Esophagus muscularis mucosa (tissue), 4 donors: ENCODE data around the gene IL17REL. TPM values are rescaled to one million over a fixed set of nuclear protein-coding genes. Genes with fewer than 3 reads are reported as not detected.

Experiments
- DNase-seq: peaks from one replicate; pipeline ENCODE4 v3.0.0-alpha.2; 2017; ENCODE audit errors: extremely low spot score
- H3K27ac ChIP-seq, 4 donors: fragments of 200-600 bp; sonication (generic); replicated peaks in 1 of 4; 1 replicate in 3 of 4; 2 replicates in 1 of 4; pipeline ENCODE4 v1.5.1; 2016 to 2019; ENCODE audit warnings: mild to moderate bottlenecking in 1 of 4
- H3K27me3 ChIP-seq, 4 donors: fragments of 200-600 bp; sonication (generic); one replicate each; pipeline versions ENCODE4 v1.5.1 to v1.6.0; 2016 to 2019
- H3K36me3 ChIP-seq, 4 donors: fragments of 200-600 bp; sonication (generic); one replicate each; pipeline ENCODE4 v1.5.1; 2016 to 2019
- H3K4me1 ChIP-seq, 4 donors: fragments of 200-600 bp; sonication (generic); one replicate each; pipeline ENCODE4 v1.5.1; 2016 to 2019
- H3K4me3 ChIP-seq, 4 donors: fragments of 200-600 bp; sonication (generic); 1 replicate in 2 of 4; 2 replicates in 2 of 4; pipeline ENCODE4 v1.5.1; 2016 to 2019; ENCODE audit warnings: mild to moderate bottlenecking in 4 of 4, moderate library complexity in 1 of 4
- H3K9me3 ChIP-seq, 4 donors: fragments of 200-600 bp; sonication (generic); 1 replicate in 3 of 4; 2 replicates in 1 of 4; pipeline ENCODE4 v1.5.1; 2016 to 2019
- CTCF ChIP-seq, 3 experiments: fragments of 200-600 bp in 2 of 3; fragments of 450-650 bp in 1 of 3; sonication (generic) in 2 of 3; IDR thresholded peaks; one replicate each; pipeline ENCODE4 v1.5.1; 2017 to 2019; ENCODE audit warnings: antibody characterized with exemption in 3 of 3, mild to moderate bottlenecking in 2 of 3, moderate library complexity in 1 of 3
- EP300 ChIP-seq: sonication (generic); formaldehyde crosslinking; IDR thresholded peaks from one replicate; pipeline ENCODE4 v1.6.1; 2017; ENCODE audit warnings: antibody characterized with exemption
- POLR2A ChIP-seq: fragments of 450-650 bp; IDR thresholded peaks from one replicate; pipeline ENCODE4 v1.6.1; 2017; ENCODE audit warnings: antibody characterized with exemption, moderate library complexity, mild to moderate bottlenecking, low read depth
- POLR2AphosphoS5 ChIP-seq, 2 donors: sonication (generic); formaldehyde crosslinking; IDR thresholded peaks; one replicate each; pipeline ENCODE4 v1.6.1; 2017; ENCODE audit warnings: antibody characterized with exemption in 2 of 2
- WGBS: methylation state at CpG from one replicate; pipeline ENCODE4 v1.1.5; 2018; 5-methylcytosine and 5-hydroxymethylcytosine counted together
- intact Hi-C: fragments of 100-400 bp; cut with DNase I; formaldehyde crosslinking; loops from one replicate; pipeline ENCODE4 v1.15.1; 2023
- total RNA-seq, 4 donors: library from RNA; depleted of rRNA; stranded (reverse); fragments of >200 nt; gene quantifications; one replicate each; pipeline versions ENCODE4 v1.1.0 to v1.2.1, GENCODE V29; 2016

IL17REL gene
- total RNA-seq, 4 donors from 2014 or later: not detected

- no peaks in the 10 kb centered on the region for H3K36me3 ChIP-seq
- intact Hi-C loops: no loop called here
- peaks cover 0 to 6% (median 0%) of the 10 kb centered on the region in 4 donors for H3K9me3 ChIP-seq
- peaks cover 0 to 68% (median 26%) of the 10 kb centered on the region in 4 donors for H3K27me3 ChIP-seq
- no peak overlapping the region for H3K27ac ChIP-seq
- TF ChIP-seq CTCF (IDR thresholded peaks at IDR 0.05) (no peak), POLR2A (no peak), EP300 (no peak), POLR2AphosphoS5 (IDR thresholded peaks at IDR 0.05) (no peak)
- no peak overlapping the region for H3K4me3 ChIP-seq
- WGBS: 61% methylated on average over 3 of the region's 3 CpGs
- no peak for DNase-seq
- peaks cover 7 to 12% (median 9%) of the 10 kb centered on the region in 4 donors for H3K4me1 ChIP-seq
These were observed 6.8 kb upstream of the IL17REL start for GRCh38 chr22:50019316-50019715.

GRCh38 chr22:50018608-50019285, 6.2 kb upstream of the IL17REL start:
- H3K4me3 ChIP-seq: no peak overlapping the region
- WGBS: 58% methylated on average over 11 of the region's 11 CpGs
- no peak overlapping the region for H3K27ac ChIP-seq
- H3K9me3 ChIP-seq: peaks cover 0 to 6% (median 0%) of the 10 kb centered on the region in 4 donors
- peaks cover 7 to 16% (median 10%) of the 10 kb centered on the region in 4 donors for H3K4me1 ChIP-seq
- intact Hi-C loops: no loop called here
- peaks cover 0 to 70% (median 32%) of the 10 kb centered on the region in 4 donors for H3K27me3 ChIP-seq
- H3K36me3 ChIP-seq: no peaks in the 10 kb centered on the region
- no peak for DNase-seq
- TF ChIP-seq EP300: no peak
- no peak for TF ChIP-seq POLR2AphosphoS5 (IDR thresholded peaks at IDR 0.05)
- no peak for TF ChIP-seq POLR2A
- TF ChIP-seq CTCF (IDR thresholded peaks at IDR 0.05): no peak

GRCh38 chr22:50017701-50018224, 5.2 kb upstream of the IL17REL start:
- TF ChIP-seq CTCF (IDR thresholded peaks at IDR 0.05) (no peak), POLR2A (no peak), POLR2AphosphoS5 (IDR thresholded peaks at IDR 0.05) (no peak), EP300 (no peak)
- Histone ChIP-seq H3K9me3 (peaks cover 0 to 6% (median 0%) of the 10 kb centered on the region in 4 donors), H3K27me3 (peaks cover 0 to 73% (median 40%) of the 10 kb centered on the region in 4 donors), H3K4me3 (no peak overlapping the region), H3K4me1 (peaks cover 7 to 16% (median 10%) of the 10 kb centered on the region in 4 donors), H3K27ac (no peak overlapping the region), H3K36me3 (no peaks in the 10 kb centered on the region)
- intact Hi-C loops: no loop called here
- 86% methylated on average over 6 of the region's 6 CpGs for WGBS
- no peak for DNase-seq

GRCh38 chr22:50016988-50017700, 4.6 kb upstream of the IL17REL start:
- H3K27me3 ChIP-seq: peaks cover 0 to 76% (median 46%) of the 10 kb centered on the region in 4 donors
- H3K36me3 ChIP-seq: no peaks in the 10 kb centered on the region
- no peak overlapping the region for H3K27ac ChIP-seq
- intact Hi-C loops: no loop called here
- no peak overlapping the region for H3K4me3 ChIP-seq
- H3K9me3 ChIP-seq: peaks cover 0 to 6% (median 0%) of the 10 kb centered on the region in 4 donors
- TF ChIP-seq POLR2A (no peak), EP300 (no peak), POLR2AphosphoS5 (IDR thresholded peaks at IDR 0.05) (no peak), CTCF (IDR thresholded peaks at IDR 0.05) (no peak)
- DNase-seq: no peak
- WGBS: 71% methylated on average over 15 of the region's 21 CpGs
- peaks cover 7 to 16% (median 10%) of the 10 kb centered on the region in 4 donors for H3K4me1 ChIP-seq
